ENCODE measurements around the gene CAB39.

Gene CAB39

DNA sequence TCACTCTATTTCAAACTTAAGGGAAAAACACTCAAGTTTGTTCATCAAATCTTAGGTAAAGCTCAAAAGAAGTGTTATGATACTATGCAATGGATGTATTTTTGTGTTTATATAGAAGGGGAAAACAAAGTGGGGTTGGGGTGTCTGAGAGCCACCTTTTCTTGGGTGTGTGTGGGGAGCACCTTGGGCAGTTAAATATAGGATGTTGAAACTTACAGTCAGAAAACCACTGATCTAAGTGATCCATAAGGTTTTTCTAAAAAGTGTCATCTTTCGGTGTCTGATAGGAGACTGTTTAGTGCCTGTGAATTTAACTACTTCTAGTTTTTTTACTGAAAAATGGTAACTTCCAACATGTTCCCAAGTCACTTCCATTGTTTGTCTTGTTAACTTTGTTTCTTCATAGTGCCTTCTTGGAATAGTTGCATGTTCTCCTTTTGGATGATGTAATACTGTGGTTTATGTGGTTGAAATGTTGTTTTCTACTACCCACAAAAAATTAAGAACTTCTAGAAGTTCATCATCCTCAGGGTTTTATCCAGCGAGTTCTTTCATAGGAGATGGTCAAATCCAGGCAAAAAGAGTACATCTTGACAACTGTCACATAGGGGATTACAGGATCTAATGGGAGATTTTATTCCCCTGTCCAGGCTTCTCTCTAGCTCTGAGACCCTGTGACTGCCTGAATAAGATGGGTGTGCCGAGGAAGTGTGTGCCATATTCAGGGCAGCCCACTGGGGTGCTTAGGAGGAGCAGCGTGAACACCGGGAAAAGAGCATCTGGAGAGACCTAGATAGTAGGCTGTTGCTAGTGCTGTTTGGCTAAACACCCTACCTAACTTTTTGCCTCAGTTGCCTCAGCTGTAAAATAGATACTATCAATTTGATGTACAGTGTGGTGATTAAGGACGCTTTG lies 46.2 kb downstream of the CAB39 start:
- no peak for DNase-seq

DNA sequence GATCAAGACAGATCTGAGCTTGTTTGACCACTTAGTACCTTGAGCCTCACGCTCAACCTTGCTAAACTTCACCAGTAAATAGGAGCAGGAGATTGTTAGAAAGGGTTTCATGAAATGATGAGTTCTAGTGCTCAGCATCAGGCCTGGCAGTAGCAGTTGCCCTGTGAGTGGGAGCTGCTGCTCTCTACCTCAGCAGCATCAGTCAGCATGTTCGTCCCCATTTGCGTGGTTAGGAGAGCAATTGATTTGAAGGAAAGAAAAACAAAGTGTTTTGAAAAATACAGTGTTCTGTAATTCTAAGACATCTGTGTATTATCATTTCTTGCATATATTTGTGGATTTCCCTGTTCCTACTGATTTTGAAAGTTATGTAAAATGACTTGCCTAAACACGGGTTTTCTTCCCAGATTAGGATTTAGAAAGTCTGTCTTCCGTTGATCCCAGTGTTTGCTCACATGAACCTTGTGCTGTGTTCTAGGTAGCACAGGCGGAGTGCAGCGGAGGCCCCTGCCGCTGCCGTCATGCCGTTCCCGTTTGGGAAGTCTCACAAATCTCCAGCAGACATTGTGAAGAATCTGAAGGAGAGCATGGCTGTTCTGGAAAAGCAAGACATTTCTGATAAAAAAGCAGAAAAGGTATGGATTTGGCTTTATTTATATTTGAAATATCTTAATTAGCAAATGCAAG lies 47.0 kb downstream of the CAB39 start:
- no peak for DNase-seq

DNA sequence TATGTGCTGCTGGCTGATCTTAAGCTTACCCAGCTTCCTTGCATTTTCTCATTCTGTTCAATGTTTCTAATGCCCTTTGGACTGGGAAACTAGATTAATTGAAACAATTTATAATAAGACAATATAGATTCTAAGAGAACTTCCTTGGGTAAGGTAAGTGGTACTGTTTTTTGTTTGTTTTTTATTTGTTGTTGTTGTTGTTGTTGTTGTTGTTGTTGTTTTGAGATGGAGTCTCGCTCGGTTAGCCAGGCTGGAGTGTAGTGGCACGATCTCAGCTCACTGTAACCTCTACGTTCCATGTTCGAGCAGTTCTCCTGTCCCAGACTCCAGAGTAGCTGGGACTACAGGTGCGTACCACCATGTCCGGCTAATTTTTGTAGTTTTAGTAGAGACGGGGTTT lies 49.1 kb downstream of the CAB39 start:
- no peak for DNase-seq

DNA sequence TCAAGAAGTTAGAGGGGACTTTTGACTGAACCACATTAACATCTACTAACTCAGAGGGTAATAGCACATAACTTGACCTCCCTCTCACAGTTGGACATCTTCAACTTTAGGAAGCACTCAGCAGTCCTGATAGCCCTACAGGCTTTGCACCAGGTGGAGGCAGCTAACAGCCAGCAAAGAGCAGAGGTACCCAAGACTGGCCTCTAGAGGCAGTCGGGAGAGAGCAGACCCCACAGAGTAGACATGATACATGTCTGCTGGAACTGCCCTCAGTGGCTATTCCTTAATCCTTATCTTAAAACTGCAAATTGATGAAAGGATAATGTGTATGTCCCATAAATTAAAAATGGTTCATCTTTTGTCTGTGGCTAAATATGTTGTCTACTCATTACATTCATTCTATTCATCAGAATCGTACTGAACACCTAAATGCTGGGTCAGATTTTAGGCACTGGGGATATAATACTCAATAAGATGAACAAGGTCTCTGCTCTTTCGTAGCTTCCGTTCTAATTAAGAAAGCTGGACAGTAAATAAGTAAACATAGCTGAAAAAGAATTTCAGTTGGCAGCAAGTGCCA lies 49.8 kb downstream of the CAB39 start:
- peak; percentile 23 for DNase-seq

DNA sequence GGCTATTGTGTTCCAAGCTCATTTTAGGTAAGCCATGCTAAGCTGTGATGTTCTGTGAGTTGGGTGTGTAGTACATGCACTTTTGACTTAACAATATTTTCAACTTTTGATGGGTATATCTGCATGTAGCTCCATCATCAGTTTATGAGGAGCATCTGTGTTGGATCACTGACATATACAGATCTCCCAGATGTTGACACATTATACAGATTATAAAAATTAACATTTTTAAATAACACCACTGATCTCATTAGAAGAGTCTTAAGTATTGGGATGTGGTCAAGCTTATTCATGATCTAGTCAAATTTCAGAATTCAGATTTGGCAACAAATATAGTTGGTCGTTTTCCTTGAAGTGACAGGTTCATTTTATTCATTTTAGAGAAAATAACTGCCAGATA lies 51.7 kb downstream of the CAB39 start:
- no peak for DNase-seq

DNA sequence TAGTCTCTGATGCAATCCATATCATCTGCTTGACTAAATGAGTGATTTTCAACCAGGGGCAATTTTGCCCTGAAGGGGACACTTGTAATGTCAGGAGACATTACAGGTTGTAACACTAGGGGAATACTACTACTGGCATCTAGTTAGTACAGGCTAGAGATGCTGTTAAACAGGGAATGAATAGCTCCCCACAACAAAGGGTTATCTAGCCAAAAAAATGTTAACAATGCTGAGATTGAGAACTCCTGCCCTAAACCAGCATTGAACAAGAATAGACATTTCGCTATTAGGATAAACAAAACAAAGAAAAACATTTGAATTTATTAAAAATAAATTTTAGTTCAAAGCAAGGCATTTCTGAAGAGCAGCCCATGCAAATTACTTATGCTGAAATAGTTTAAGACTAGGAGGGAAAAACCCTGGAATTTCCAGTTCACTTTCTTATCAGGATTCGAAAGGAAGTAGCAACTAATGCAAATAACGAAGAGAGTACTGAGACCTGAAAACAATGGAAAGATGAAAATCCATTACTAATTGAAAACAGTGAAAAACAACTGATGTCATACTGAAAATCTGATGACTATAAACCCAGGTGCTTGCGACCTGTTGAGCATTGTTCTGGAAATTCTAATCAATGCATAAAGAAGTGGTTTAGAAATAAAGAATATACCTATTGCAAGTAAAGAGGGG lies 53.1 kb downstream of the CAB39 start:
- DNase-seq, result no peak

DNA sequence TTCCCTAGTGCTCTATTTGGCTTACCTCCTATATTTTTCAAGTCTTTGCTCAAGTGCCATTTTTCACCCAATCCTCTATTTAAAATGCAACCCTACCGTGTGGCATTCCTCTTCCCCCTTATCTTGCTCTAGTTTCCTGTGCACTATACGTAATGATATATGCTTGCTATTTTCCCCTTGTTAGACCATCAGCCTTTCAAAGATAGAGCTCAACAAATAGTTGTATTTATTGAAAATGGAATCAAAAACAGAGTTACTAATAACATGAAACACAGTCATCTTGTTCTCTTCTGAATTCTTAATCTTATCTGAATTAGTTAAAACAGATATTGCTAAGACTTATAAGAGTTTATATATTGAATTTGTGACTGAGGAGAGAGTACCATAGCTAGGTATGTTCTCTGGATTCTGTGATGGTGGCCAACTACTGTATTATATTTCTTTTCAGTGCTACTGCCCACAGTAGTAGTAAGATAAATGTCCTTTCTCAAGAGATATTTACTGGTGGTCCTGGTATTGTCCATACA lies 55.3 kb downstream of the CAB39 start:
- no peak for DNase-seq

DNA sequence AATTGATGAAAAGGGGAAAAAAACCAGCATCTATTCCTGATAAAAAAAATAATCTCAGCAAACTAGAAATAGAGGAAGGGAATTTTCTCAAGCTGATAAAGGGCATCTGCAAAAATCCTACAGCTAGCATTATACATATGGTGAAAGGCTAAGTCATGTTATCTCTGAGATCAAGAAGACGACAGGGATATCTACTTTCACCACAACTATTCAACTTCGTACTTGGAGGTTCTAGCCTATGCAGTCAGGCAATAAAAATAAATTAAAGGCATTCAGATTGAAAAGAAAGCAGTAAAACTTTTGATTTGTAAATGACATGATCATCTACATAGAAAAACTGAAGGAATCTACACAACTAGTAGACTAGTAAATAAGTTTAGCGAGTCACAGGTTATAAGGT lies 58.2 kb downstream of the CAB39 start:
- DNase-seq, result no peak

DNA sequence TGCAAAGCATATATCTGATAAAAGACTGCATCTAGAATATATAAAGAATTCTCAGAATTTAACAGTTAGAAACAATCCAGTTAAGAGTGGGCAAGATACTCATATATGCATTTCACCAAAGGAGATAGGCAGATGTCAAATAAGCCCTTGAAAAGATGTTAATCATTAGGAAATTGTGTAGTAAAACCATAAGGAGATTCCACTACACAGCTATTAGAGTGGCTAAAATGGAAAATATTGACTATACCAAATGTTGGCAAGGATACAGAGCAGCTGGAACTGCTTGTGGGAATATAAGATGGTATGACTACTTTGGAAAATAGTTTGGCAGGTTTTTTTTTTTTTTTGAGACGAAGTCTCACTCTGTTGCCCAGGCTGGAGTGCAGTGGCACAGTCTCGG lies 59.5 kb downstream of the CAB39 start:
- no peak for DNase-seq

DNA sequence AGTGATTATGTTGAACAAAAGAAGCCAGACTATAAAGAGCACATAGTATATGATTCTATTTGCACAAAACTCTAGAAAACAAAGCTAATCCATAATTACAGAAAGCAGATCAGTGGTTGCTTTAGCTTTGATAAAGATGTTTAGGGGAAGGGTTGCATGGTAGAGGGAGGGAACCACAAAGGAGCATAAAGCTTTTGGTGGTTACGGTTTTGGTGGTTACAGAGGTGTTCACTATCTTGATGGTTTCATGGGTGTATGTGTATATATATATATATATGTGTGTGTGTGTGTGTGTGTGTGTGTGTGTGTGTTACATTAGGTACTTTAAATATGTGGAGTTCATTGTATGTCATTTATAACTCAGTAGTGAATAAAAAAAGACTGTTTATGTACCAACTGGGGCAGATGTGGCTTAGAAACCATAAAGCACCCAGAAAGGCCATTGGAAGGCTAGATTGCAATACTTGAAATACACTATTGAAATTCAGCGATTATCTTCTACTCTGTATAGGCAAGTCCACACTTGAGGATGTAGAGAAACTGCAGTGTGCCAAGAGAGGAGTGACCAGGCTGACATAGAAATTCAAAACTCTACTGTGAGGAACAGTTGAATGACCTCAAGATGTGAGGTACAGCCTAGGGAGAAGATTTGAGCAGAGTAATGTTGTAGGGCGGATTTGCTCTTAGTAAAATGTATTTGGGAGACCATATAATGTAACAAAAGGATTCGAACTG lies 60.6 kb downstream of the CAB39 start:
- DNase-seq, result no peak

DNA sequence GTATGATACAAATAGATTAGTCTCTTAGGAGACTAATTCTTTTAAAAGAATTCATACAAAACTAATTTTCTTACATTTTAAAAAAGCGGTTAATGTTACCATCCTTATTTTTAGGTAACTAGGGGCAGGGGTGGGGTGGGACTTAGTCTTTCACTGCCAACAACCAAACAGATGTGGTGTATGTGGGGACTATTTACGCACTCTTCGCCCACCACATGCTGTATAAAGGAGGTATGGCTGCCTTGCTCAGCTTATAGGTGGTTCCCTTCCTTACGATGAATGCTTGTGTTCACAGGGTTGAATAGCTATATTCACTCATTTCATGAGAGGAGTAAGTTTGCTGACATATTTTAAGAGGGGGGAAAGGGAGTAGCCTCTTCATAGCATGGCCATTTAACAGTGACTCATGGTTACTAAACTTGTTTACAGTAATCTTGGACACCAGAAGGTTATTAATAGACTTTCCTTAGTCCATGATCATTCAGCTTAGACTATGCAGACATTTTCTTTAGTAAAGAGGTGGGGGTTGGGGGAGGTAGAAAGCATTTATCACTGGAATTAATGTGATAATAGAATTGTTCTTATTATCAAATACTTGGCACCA lies 61.8 kb downstream of the CAB39 start:
- no peak for DNase-seq

DNA sequence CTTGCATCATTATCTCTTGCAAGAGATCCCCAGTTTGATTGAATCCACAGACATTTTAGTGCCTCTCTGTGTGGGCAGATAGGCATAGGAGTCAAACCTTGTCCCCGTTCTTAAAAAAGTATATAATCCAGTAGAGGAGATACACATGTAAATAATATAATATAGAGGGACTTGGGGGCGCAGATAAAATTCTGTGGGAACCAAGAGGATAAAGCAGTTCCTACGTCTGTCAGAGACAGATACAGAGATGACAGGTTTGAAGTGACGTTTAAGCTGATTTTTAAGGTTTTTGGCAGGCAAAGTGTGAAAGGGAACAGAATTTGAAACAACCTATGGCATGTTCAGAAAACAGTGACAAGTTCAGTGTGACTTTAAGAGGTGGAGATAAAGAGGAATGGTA lies 63.1 kb downstream of the CAB39 start:
- no peak for DNase-seq

DNA sequence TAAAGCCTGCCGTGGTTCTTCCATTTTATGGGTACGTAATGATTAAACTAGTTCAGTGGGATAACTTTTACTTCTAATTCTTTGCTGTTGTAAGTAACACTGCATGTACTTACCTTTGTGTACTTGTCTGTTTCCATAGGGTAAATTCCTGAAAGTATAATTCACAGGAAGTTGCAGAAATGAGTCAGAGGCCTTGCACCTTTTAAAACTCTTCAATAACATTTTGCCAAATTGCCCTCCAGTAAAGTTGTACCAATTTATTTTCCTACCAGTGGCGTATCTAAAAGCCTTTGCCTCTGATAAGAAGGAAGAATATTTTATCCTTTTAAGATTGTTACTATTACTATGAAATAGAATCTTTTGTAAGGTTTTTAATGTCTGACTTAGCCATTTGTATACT lies 65.1 kb downstream of the CAB39 start:
- no peak for DNase-seq

DNA sequence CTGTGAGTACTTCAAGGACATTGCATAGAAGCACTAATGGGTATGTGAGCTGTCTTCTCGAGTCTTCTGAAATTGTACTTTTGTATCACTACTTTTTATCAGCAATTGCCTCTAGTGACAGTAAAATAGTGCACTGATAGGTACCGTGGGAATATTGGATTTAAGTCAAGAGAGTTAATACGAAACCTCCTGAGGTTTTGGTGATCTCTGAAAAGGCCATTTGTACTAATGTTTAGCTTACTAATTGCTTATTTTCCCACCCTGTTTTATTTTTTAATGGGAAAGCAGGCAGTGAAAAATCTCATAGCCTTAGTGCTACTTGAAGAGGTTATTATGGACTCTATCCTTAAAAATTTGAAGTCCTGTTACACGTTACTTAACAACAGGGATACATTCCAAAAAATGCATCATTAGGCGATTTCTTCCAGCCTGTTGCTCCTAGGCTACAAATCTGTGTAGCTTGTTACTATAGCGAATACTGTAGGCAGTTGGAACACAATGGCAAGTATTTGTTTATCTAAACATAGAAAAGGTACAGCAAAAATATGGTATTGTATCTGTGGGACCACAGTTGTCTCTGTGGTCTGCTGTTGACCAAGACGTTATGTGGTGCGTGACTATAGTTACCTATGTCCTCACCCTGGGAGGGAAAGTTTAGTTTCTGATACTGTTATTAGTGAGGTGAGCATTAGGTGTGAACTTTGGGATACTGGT lies 65.9 kb downstream of the CAB39 start:
- DNase-seq, result no peak

DNA sequence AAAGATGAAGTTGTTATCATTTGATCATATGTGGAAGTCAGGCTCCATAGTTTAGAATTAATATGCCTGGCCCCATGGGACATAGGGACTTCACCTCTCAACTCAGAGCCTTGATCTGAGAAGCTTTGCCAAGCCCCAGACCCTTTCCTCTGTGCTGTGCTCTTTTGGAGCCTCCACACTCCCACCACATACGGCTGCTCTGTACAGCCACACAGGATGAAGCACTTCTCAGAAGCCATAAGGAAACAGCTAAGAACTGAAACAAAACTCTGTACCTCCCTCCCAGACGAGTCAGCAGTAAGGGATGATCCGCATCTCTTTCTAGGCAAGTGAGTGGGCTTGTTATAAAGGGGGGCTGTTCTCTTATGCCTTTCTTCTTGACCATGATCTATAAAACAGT lies 66.5 kb downstream of the CAB39 start:
- DNase-seq, result no peak

DNA sequence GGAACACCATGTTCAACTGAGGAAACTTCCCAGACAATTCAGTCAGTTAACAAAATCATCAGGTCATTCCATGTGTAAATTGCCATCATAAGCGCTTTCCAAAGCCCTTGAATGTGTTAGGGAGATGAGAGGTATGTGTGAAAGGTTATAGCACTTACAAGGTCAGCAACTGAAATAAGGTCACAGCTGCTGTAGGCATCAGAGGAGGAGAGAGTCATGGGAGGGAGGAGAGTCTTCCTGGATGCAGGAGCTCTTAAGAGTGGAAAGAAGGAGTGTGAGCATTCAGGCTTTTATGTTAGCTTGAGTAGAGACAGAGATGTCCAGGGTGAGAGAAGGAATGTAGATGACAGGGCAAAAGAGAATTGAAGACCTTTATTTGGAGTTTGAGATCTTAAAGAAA lies 67.0 kb downstream of the CAB39 start:
- no peak for DNase-seq

DNA sequence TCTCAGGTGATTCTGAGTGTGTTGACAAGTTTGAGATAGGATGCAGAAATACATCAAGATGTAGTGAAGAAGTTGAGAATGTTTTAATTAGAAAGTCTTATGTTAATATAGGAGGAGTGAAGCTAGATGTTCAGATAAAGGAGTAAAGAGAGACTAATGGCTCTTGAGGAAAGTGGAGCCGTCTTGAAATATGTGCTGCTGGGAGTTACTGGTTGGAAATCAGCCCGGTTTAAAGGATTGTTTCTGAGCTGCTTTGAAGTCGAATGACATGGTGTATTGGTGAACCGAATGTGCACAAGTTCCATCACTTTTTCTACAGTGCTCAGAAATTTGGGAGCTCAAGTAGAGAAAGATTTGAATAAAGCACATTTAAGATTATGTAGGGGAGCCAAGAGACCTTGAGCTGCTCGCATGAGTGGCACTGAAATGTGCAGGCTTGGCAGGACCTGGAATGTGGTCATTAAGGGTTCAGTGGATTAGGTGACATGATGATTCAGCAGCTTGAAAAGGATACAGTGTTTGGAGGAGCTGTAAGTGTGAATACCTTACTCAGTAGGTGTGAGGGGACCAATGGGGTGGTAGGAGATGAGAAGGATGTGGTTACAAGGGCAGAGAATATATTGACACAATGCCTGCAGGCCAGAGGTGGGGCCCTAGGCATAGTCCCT lies 68.6 kb downstream of the CAB39 start:
- DNase-seq, result peak; percentile 59

DNA sequence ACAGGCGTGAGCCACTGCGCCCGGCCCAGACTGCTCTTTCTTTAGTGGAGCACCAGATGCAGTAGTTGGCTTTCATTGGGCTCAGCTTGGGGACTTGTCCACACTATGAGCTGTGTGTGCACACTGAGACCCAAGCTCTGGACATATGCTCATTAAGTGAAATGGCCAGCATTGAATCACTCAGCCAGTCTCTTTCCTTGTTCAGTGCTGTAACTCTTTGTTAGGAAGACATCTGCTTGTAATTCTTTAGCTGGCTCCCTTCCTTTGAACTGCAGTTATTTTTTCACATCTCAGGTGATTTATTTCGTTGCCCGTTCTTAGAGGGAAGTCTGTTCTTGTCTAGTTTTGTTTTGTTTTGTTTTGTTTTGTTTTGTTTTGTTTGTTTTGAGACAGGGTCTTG lies 70.5 kb downstream of the CAB39 start:
- no peak for DNase-seq

DNA sequence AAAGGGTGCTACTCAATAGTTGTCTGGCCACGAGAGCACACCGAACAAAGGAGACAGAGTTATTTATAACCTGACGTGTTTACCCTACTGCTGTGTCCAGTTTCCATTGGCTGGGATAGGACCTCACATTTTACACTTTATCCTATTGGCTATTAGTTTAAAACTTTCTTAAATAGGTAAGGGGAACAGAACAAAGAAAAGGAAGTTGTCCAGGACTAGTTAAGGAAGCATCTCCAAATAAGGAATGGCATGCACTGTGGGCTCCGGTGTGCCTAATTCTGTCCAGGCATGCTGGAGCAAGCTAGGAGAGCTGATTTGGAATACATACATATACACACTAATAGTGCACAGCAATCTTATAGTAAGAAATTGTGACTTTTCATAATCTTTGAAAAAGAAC lies 72.2 kb downstream of the CAB39 start:
- no peak for DNase-seq

DNA sequence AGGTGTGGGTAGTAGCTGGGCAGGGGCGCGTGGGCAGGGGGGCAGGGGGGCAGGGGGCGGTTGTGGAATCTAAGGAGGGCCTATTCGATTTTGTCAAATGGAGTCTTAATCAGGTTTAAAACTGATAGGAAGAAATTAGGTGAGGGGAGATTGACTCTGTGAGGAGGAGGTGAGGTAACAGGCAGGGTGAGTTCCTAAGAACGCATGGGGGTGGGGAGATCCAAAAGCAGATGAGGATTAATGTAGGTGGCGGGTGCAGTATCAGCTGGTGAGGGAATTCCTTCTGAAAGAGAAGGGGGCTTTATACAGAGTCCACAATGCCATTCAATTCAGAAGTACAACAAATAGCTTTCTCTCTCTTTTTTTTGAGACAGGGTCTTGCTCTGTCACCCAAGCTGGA lies 72.7 kb downstream of the CAB39 start:
- DNase-seq, result no peak

DNA sequence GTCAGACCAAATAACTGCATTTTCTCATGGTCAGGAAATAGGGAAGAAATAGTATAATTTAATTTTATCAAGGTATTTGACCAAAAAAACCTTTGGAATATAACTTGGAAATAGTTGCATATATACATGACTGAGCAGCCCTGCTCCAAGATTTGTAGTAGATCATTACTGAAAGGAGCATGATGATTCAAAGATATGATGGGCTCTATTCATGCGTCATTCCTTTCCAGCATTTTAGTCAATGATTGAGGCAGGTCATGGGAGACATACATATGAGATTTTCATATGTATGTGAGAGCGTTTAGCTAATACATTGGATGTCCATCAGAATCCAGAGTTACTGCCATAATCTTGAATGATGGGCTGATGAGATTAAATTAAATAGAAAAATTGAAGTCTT lies 74.5 kb downstream of the CAB39 start:
- DNase-seq, result no peak

All from activated gamma-delta T cell treated with Interleukin-2 at 50 U/mL for 16 hours (primary cell).